Effector CD4-positive, alpha-beta T cell (primary cell): Measurements from ENCODE around the gene AK9.
"Not testable (repeated sequence)": the region's sequence is repeated elsewhere in the genome, so short reads cannot be mapped to it uniquely, and the experiment has no call there.

ENCODE experiments used
- DNase-seq: peaks from one replicate; pipeline ENCODE4 v3.0.0-alpha.2; 2020
- total RNA-seq: gene quantifications from one replicate; lab custom pipeline; 2026; lab: John Stamatoyannopoulos, UW

The AK9 gene
- 11.8 reads per million, percentile 35 among the genes with 10 or more reads in this experiment for total RNA-seq

GRCh38 chr6:109690737-109691621, at the start of gene AK9, which contains the start of gene FIG4:
AK9 (minus strand) TSS chr6:109691202; CDS start chr6:109675745, 15,457 bp downstream.
FIG4 (plus strand) TSS chr6:109691296; CDS start chr6:109691436, 140 bp downstream.
- peak; percentile 85 for DNase-seq

- no peak for DNase-seq
These were observed 49.8 kb upstream of the AK9 start for GRCh38 chr6:109740787-109741186.

DNA sequence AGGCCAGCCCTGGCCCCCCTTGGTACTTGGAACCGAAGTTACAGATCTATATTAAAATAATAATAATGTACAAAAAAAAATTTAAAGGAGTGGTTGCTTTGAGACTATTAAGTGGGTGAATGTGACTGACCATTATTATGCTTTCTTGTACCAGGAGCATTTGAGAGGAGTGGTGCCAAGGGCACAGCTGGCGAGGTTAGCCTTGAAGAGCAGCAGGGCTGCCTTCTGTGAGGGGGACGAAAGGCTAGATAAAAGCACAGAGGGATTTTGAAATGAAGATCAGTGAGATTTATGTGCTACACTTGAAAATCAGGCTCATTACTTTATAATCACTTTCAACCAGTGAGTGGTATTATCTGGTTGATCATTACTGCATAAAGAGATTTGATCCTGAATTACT, 48.7 kb upstream of the AK9 start:
- no peak for DNase-seq

DNA sequence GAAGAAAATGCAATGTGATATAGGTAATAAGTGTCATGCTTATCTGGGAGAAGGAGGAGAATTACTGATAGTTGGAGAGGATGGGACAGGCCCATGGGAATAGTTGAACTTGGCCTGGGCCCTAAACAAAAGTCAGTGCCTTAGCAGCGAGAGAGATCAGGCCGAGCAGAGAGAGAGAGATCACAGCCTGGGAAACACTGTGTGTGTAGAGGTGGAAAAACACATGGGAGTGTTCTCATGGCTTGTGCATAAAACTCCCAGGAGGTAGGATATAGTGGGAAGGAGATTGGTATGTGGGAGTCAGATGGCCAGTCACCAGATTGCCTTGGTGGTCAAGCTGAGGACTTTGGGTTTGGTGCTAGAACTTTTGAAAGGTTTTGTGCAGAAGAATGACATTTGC, 47.7 kb upstream of the AK9 start:
- no peak for DNase-seq

GRCh38 chr6:109738255-109738654, 47.3 kb upstream of the AK9 start:
- no peak for DNase-seq

DNA sequence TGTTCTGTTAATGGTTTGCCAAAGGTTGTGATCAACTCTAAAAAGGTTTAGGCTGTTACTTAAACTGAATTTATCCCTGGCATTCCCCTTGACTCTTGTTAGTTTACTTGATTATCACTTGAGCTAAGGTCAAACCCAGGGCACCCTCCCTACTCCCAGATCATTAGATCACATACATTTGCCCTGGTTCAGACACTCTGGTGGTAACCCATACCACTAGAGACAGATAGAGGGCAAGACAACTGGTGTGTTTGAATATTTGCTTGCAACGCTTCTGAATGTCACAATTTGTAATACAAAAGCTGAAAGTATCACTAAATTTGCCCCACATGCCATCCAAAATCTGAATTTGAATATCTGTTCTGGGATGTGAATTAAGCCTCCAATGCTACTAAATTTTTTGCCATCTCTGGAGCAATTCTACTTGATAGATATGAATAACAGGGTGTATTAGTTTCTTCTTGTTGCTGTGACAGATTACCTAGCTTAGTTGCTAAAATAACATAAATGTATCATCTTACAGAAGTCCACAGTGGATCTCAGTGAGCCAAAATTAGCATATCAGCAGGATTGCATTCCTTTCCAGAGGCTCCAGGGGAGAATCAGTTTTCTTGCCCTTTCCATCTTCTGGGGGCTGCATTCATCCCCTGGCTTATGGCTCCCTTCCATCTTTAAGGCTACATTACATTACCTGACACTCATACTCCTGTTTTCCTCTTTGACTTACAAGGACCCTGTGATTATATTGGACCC, 45.4 kb upstream of the AK9 start:
- no peak for DNase-seq

GRCh38 chr6:109725250-109725649, 34.2 kb upstream of the AK9 start:
- not testable (repeated sequence) for DNase-seq

- no peak for DNase-seq
These were observed 31.7 kb upstream of the AK9 start for GRCh38 chr6:109722564-109723254.

DNA sequence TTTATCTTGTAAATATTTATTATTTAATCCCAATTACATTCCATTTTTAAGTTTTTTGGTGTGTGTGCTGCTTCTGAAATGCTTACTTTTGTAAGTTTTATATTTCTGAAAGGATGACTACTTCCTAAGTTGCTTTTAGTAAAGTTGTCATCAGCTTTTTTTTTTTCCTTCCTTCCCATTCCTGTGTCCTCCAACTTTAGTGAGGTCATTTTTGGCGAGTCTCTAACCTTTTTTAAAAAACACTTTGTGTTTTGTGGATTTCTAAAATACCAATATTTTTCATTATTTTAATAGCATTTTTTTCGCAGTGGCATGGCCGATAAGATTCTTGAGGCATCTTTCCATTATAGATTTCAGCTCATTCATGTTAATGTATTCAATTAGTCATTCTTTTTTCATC, 31.0 kb upstream of the AK9 start:
- DNase-seq: no peak

GRCh38 chr6:109720311-109720710, 29.3 kb upstream of the AK9 start:
- DNase-seq: no peak

GRCh38 chr6:109718991-109719390, 28.0 kb upstream of the AK9 start:
- no peak for DNase-seq

DNA sequence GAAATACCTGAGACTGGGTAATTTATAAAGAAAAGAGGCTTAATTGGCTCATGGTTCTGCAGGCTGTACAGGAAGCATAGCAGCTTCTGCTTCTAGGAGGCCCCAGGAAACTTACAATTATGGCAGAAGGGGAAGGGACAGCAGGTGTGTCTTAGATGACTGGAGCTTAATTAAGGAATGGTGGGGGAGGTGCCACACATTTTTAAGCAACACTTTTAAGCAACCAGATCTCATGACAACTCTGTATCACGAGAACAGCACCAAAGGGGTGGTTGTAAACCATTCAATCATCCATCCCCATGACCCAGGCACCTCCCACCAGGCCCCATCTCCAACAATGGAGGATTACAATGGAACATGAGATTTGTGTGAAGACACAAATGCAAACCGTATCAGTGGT, 27.0 kb upstream of the AK9 start:
- DNase-seq: no peak

DNA sequence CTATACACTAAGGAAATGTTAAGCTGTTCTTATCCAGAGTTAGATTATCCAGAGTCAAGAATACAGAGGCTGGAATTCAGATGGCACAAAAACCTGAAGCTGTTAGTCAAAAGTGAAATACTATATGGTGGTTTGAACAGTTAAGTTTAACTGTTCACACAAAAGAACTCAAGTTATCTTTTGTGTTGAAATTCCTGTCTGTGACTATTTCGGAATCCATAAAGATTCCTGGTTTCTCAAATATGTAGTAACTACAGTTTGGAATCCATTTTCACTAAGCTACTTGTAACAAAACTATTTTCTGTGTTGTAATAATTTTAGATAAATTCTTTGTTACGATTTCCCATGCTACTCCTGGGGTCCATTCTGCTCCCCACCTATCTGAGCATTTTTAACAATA, 24.6 kb upstream of the AK9 start:
- no peak for DNase-seq

DNA sequence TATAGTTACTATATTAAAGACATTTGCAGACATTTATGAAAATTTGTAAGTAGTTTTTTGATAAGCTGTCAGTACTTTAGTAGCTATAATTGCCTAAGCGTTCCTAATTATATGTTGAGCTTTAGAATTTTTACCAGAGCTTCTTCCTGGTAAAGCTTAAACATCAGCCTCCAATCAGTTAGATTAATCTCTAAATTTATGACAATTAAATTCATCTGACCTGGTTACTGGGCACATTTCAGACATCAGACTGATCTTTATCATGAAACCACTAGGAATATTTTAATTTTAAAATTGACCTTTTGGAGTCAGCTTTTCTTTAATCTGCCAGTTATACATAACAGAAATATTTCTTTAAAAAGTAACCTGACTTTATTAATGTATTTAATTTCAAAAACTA, 23.6 kb upstream of the AK9 start:
- no peak for DNase-seq

- DNase-seq: no peak
These were observed 23.2 kb upstream of the AK9 start for GRCh38 chr6:109714166-109714565.

DNA sequence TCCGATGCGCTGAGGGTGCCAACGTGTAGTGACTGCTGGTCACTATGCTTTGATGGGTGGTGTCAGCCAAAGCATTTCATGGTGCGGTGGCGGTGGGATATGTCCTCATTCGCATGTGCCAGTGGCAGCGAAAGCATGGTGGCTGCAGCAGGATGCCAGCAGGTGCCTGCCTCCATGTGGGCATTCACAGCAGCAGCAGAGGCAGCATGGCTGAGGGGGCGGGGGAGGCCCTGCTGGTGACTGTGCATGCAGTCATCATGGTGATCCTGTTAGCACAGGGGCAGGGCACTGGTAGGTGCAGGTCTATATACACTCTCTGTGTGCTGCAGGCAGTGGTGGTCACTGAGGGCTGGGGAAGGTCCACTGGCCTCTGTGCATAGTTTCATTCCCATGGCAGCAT, 22.1 kb upstream of the AK9 start:
- DNase-seq: no peak

DNA sequence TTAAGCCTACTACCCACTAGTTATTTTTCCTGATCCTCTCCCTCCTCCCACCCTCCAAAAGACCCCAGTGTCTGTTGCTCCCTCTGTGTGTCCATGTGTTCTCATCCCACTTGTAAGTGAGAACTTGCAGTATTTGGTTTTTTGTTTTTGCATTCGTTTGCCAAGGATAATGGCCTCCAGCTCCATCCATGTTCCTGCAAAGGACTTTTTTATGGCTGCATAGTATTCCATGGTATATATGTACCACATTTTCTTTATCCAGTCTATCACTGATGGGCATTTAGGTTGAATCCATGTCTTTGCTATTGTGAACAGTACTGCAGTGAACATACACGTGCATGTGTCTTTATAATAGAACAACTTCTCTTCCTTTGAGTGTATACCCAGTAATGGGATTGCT, 17.1 kb upstream of the AK9 start:
- not testable (repeated sequence) for DNase-seq

DNA sequence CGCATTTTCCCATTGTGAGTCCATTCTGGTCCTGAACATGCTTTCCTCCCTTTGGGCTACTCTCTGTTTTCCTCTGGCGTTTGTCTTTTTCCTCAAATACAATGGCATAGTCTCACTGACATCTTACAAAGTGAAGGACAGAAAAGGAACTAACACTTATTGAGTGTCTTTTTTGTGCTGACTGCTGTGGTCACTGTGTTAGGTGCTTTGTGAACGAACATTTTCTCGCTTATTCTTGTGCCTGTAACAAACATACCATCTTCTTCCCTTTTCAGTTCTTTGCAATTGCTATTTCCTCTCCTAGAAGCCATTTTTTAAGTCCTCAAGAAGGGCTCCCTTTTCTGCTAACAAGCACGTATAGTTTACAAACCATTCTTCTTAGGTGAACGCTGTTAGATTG, 15.5 kb upstream of the AK9 start:
- DNase-seq: no peak

DNA sequence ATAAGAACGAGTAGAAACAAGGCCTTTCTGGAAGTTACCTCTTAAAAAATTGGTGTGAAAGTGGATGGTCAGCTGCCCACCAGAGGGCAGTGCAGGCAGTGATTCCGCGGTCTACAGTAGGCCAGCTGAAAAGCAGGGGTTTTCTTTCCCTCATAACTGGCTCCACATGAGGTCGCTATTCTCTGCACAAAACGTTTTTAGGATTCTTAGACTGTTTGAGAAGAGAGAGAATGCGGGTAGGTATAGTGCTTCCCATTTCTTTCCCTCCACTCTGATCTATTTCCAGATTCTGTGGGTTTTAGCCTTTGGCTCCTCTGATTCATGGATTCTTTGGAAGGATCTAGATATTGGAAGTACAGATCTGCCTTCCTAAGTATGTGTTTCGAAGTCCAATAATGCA, 14.3 kb upstream of the AK9 start:
- peak; percentile 52 for DNase-seq

GRCh38 chr6:109702791-109703190, 11.8 kb upstream of the AK9 start:
- DNase-seq: no peak

DNA sequence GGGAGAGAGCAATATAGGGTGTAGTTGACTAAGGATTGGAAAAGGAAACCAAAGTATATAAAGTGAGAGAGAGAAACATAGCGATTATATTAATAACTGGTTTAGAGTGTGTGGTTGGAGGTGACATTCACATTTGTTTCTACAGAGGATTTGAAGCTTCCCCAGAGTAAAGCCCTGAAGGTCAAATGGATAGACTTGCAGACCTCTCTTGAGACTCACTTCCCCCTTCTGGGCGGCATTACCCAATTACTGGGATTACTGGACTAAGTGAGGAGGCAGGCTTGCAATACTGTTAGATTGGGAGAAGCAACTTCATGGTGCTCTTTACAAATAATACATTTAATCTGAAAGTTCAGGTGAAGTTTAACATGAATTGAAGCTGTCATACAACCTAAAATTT, 10.8 kb upstream of the AK9 start:
- DNase-seq: no peak

DNA sequence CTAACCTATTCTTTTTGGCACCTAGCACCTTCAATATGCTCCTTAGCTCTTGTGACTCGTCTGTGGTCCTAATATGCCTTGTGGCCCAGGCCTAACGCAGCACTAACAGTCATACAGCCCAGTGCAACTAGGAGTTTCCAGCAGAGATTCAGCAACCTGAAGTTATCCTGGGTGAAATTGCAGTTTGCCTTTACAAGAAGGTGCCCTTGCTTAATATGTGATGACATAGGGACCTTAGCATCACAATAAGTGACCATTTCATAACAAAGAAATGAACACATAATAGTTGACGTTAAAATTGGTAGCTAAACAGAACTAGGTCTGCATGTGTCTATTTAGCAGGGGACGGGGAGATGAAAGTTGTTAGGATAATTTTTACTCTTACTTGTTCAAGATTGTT, 10.2 kb upstream of the AK9 start:
- DNase-seq: no peak

- no peak for DNase-seq
These were observed 5.4 kb upstream of the AK9 start for GRCh38 chr6:109696355-109696754.
